DND-41 (cell line): ENCODE measurements around the gene RNF225.

ENCODE experiments used
- ATAC-seq: fragments of 200-7000 bp; cut with Tn5 transposase; 3 replicates; pipeline ENCODE4 v1.9.1; 2021; ENCODE audit warnings: low read depth; ENCODE audit not compliant: insufficient read depth
- DNase-seq: peaks from one replicate; pipeline ENCODE4 v3.0.0-alpha.2; 2020
- H2AFZ ChIP-seq: 2 replicates; pipeline ENCODE4 v1.6.0; 2012; ENCODE audit warnings: low read depth, low read length
- H3K27ac ChIP-seq: 2 replicates; pipeline ENCODE4 v1.5.1; 2012; ENCODE audit warnings: low read length, inconsistent platforms
- H3K27me3 ChIP-seq: fragments of 200-600 bp; sonication (generic); 2 replicates; pipeline ENCODE4 v1.6.0; 2012; ENCODE audit warnings: low read length, mild to moderate bottlenecking, inconsistent platforms; ENCODE audit not compliant: insufficient read depth, poor library complexity
- H3K36me3 ChIP-seq: 2 replicates; pipeline ENCODE4 v1.5.1; 2012; ENCODE audit warnings: low read length, inconsistent platforms; ENCODE audit not compliant: insufficient read depth
- H3K4me1 ChIP-seq: 2 replicates; pipeline ENCODE4 v1.5.1; 2012; ENCODE audit warnings: mild to moderate bottlenecking, low read length; ENCODE audit not compliant: insufficient read depth
- H3K4me2 ChIP-seq: 2 replicates; pipeline ENCODE4 v1.6.0; 2012; ENCODE audit warnings: mild to moderate bottlenecking, moderate library complexity, low read length, inconsistent platforms; ENCODE audit not compliant: insufficient read depth
- H3K4me3 ChIP-seq, 2 experiments: fragments of 200-600 bp in 1 of 2; shearing (Covaris generic) in 1 of 2; 2 replicates each; pipeline ENCODE4 v1.5.1; 2012 to 2016; ENCODE audit warnings: inconsistent platforms in 2 of 2, low read length in 2 of 2, mild to moderate bottlenecking in 2 of 2, low read depth in 1 of 2, moderate library complexity in 1 of 2
- H3K79me2 ChIP-seq: 2 replicates; pipeline ENCODE4 v1.6.0; 2012; ENCODE audit warnings: low read length, inconsistent platforms; ENCODE audit not compliant: insufficient read depth
- H3K9ac ChIP-seq: 2 replicates; pipeline ENCODE4 v1.6.0; 2012; ENCODE audit warnings: low read depth, mild to moderate bottlenecking, inconsistent platforms, low read length, moderate library complexity
- H3K9me3 ChIP-seq: 2 replicates; pipeline ENCODE4 v1.5.1; 2012; ENCODE audit warnings: low read length, moderate library complexity, mild to moderate bottlenecking, inconsistent platforms; ENCODE audit not compliant: insufficient read depth, severe bottlenecking
- H4K20me1 ChIP-seq: 2 replicates; pipeline ENCODE4 v1.6.0; 2012; ENCODE audit warnings: low read length; ENCODE audit not compliant: insufficient read depth
- EZH2 ChIP-seq: IDR thresholded peaks from 3 replicates; pipeline ENCODE4 v1.6.1; 2012; ENCODE audit warnings: borderline replicate concordance, low read depth, mild to moderate bottlenecking, moderate library complexity, low read length, inconsistent platforms; ENCODE audit not compliant: severe bottlenecking
- TF ChIP-seq, protein P1 (sequence below): IDR thresholded peaks from 2 replicates; pipeline ENCODE4 v1.5.1; 2012; ENCODE audit warnings: borderline replicate concordance, low read length, moderate library complexity, mild to moderate bottlenecking; ENCODE audit not compliant: poor library complexity, severe bottlenecking; ENCODE audit errors: extremely low read depth

Gene RNF225

GRCh38 chr19:58393725-58394033 is 1.8 kb upstream of the RNF225 start:
- Histone ChIP-seq H3K27ac (no peak overlapping the region), H3K79me2 (peaks cover 39% of the 10 kb centered on the region), H3K9me3 (no peaks in the 10 kb centered on the region), H3K9ac (no peak overlapping the region), H3K4me1 (peaks cover 20% of the 10 kb centered on the region), H2AFZ (no peak overlapping the region), H3K36me3 (peaks cover 69% of the 10 kb centered on the region), H3K4me3 (no peak overlapping the region), H3K4me2 (no peak overlapping the region), H4K20me1 (peaks cover 48% of the 10 kb centered on the region), H3K27me3 (no peaks in the 10 kb centered on the region)
- TF ChIP-seq, protein P1, sequence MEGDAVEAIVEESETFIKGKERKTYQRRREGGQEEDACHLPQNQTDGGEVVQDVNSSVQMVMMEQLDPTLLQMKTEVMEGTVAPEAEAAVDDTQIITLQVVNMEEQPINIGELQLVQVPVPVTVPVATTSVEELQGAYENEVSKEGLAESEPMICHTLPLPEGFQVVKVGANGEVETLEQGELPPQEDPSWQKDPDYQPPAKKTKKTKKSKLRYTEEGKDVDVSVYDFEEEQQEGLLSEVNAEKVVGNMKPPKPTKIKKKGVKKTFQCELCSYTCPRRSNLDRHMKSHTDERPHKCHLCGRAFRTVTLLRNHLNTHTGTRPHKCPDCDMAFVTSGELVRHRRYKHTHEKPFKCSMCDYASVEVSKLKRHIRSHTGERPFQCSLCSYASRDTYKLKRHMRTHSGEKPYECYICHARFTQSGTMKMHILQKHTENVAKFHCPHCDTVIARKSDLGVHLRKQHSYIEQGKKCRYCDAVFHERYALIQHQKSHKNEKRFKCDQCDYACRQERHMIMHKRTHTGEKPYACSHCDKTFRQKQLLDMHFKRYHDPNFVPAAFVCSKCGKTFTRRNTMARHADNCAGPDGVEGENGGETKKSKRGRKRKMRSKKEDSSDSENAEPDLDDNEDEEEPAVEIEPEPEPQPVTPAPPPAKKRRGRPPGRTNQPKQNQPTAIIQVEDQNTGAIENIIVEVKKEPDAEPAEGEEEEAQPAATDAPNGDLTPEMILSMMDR, result no peak
- TF ChIP-seq EZH2, result no peak
- ATAC-seq (no peak), DNase-seq (no peak)

DNA sequence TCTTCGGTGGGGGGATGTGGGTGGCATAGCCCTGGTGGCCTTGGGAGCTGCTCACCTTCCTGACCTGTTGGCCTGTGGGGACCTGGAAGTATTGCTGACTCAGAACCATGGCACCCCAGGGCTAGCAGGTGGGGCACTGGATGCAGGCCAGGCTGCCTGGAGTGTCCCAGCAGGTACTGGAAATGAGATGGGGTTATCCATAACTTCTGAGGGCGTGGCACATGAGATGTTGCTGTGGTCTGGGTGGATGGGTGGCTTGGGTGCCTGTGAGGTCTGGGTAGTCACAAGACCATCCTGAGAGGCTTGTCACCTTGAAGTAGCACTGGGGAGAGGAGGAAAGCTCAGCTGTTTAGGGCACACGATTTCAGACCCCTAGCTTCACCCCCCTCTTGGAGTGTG is 636 bp upstream of the RNF225 start:
- Histone ChIP-seq H3K4me2 (no peak overlapping the region), H3K36me3 (peaks cover 60% of the 10 kb centered on the region), H3K4me3 (no peak overlapping the region), H3K9me3 (no peaks in the 10 kb centered on the region), H3K27me3 (no peaks in the 10 kb centered on the region), H3K9ac (no peak overlapping the region), H4K20me1 (peaks cover 44% of the 10 kb centered on the region), H2AFZ (no peak overlapping the region), H3K79me2 (peaks cover 29% of the 10 kb centered on the region), H3K4me1 (peaks cover 12% of the 10 kb centered on the region; the same call in 1 of the 2 replicates), H3K27ac (no peak overlapping the region)
- DNase-seq (no peak), ATAC-seq (no peak; the same call in 2 of the 3 replicates)
- TF ChIP-seq, protein P1, result no peak
- TF ChIP-seq EZH2, result no peak

DNA sequence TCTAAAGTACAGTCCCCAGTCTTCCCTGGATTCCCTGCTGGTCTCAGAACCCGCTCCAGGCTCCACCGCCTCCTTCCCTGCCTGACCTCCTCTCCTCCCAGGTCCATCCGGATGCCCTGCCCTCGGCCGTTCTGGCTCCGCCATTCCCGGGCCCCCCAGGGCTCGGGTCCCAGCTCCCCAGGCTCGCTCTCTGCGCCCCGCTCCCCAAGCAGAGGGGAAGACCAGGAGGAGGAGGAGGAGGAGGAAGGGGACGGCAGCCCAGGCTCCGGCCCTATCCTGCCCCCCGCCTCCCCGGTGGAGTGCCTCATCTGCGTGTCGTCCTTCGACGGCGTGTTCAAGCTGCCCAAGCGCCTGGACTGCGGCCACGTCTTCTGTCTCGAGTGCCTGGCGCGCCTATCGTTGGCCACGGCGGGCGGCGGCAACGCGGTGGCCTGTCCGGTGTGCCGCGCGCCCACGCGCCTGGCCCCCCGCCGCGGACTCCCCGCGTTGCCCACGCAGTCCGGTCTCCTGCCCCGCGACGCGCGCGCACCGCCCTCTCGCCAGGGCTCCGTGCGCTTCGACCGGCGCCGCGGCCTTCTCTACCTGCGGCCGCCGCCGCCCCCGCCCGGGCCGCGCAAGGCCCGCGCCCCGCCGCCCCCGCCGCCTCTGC is 647 bp downstream of the RNF225 start:
- Histone ChIP-seq H3K9me3 (no peaks in the 10 kb centered on the region), H3K79me2 (peaks cover 16% of the 10 kb centered on the region), H3K4me3 (no peak overlapping the region), H3K36me3 (peaks cover 48% of the 10 kb centered on the region), H3K4me1 (peaks cover 11% of the 10 kb centered on the region), H3K4me2 (no peak overlapping the region), H2AFZ (no peak overlapping the region), H3K27me3 (no peaks in the 10 kb centered on the region), H3K27ac (no peak overlapping the region), H3K9ac (no peak overlapping the region), H4K20me1 (peaks cover 34% of the 10 kb centered on the region)
- DNase-seq, result no peak
- peak; percentile 10; the same call in 1 of the 3 replicates for ATAC-seq
- TF ChIP-seq EZH2, result no peak
- TF ChIP-seq, protein P1, result no peak
